Measurements from ENCODE around the gene KDR. TPM values are rescaled to one million over a fixed set of nuclear protein-coding genes. Genes with fewer than 3 reads are reported as not detected.
A peak's percentile ranks its signal among the peaks of the same experiment; 100 is the strongest.

Gene KDR
- total RNA-seq, 3 donors from 2014 or later: 0.05 TPM; not detected in 1

- ATAC-seq: no peak
- H3K36me3 Mint-ChIP-seq (ENCODE audit: insufficient read depth): no peaks in the 10 kb centered on the region
- no peaks in the 10 kb centered on the region for H3K9me3 Mint-ChIP-seq
- DNase-seq: no peak
- H3K4me3 Mint-ChIP-seq: no peak overlapping the region
- peaks cover 23% of the 10 kb centered on the region for H3K27me3 Mint-ChIP-seq (ENCODE audit: low read depth)
- H3K4me1 Mint-ChIP-seq (ENCODE audit: low read depth): peaks cover 2% of the 10 kb centered on the region
These were observed 45.8 kb downstream of the KDR start for GRCh38 chr4:55079451-55080173.

GRCh38 chr4:55078987-55079386, 46.4 kb downstream of the KDR start:
- Mint-ChIP-seq H3K4me1 (ENCODE audit: low read depth) (peaks cover 2% of the 10 kb centered on the region), H3K4me3 (no peak overlapping the region), H3K9me3 (no peaks in the 10 kb centered on the region), H3K36me3 (ENCODE audit: insufficient read depth) (no peaks in the 10 kb centered on the region), H3K27me3 (ENCODE audit: low read depth) (peaks cover 23% of the 10 kb centered on the region)
- DNase-seq: no peak
- ATAC-seq: no peak

GRCh38 chr4:55077577-55077976, 47.8 kb downstream of the KDR start:
- no peak for ATAC-seq
- peaks cover 2% of the 10 kb centered on the region for H3K4me1 Mint-ChIP-seq (ENCODE audit: low read depth)
- DNase-seq: no peak
- H3K27me3 Mint-ChIP-seq (ENCODE audit: low read depth): peaks cover 23% of the 10 kb centered on the region
- no peaks in the 10 kb centered on the region for H3K36me3 Mint-ChIP-seq (ENCODE audit: insufficient read depth)
- no peaks in the 10 kb centered on the region for H3K9me3 Mint-ChIP-seq
- H3K4me3 Mint-ChIP-seq: no peak overlapping the region

- Mint-ChIP-seq H3K4me1 (ENCODE audit: low read depth) (peaks cover 2% of the 10 kb centered on the region), H3K27me3 (ENCODE audit: low read depth) (peaks cover 16% of the 10 kb centered on the region), H3K9me3 (no peaks in the 10 kb centered on the region), H3K36me3 (ENCODE audit: insufficient read depth) (no peaks in the 10 kb centered on the region), H3K4me3 (no peak overlapping the region)
- peak; percentile 51 to 76 for ATAC-seq
- no peak for DNase-seq
These were observed 49.3 kb downstream of the KDR start for GRCh38 chr4:55075823-55076716.

GRCh38 chr4:55075376-55075775, 50.0 kb downstream of the KDR start:
- peaks cover 2% of the 10 kb centered on the region for H3K4me1 Mint-ChIP-seq (ENCODE audit: low read depth)
- ATAC-seq (no peak), DNase-seq (no peak)
- no peak overlapping the region for H3K4me3 Mint-ChIP-seq
- peaks cover 16% of the 10 kb centered on the region for H3K27me3 Mint-ChIP-seq (ENCODE audit: low read depth)
- no peaks in the 10 kb centered on the region for H3K36me3 Mint-ChIP-seq (ENCODE audit: insufficient read depth)
- H3K9me3 Mint-ChIP-seq: no peaks in the 10 kb centered on the region

GRCh38 chr4:55074386-55074785, 51.0 kb downstream of the KDR start:
- DNase-seq (no peak), ATAC-seq (no peak)
- peaks cover 15% of the 10 kb centered on the region for H3K27me3 Mint-ChIP-seq (ENCODE audit: low read depth)
- no peaks in the 10 kb centered on the region for H3K36me3 Mint-ChIP-seq (ENCODE audit: insufficient read depth)
- H3K4me3 Mint-ChIP-seq: no peak overlapping the region
- peaks cover 2% of the 10 kb centered on the region for H3K4me1 Mint-ChIP-seq (ENCODE audit: low read depth)
- H3K9me3 Mint-ChIP-seq: no peaks in the 10 kb centered on the region

GRCh38 chr4:55071951-55072350, 53.4 kb downstream of the KDR start:
- Mint-ChIP-seq H3K9me3 (no peaks in the 10 kb centered on the region), H3K36me3 (ENCODE audit: insufficient read depth) (no peaks in the 10 kb centered on the region), H3K27me3 (ENCODE audit: low read depth) (peaks cover 11% of the 10 kb centered on the region), H3K4me3 (no peak overlapping the region), H3K4me1 (ENCODE audit: low read depth) (peaks cover 2% of the 10 kb centered on the region)
- DNase-seq (no peak), ATAC-seq (no peak)

- Mint-ChIP-seq H3K36me3 (ENCODE audit: insufficient read depth) (no peaks in the 10 kb centered on the region), H3K4me3 (no peak overlapping the region), H3K27me3 (ENCODE audit: low read depth) (peaks cover 2% of the 10 kb centered on the region), H3K9me3 (no peaks in the 10 kb centered on the region), H3K4me1 (ENCODE audit: low read depth) (no peaks in the 10 kb centered on the region)
- DNase-seq: no peak
- ATAC-seq: no peak
These were observed 56.1 kb downstream of the KDR start for GRCh38 chr4:55069248-55069647.

- H3K27me3 Mint-ChIP-seq (ENCODE audit: low read depth): peaks cover 2% of the 10 kb centered on the region
- no peaks in the 10 kb centered on the region for H3K36me3 Mint-ChIP-seq (ENCODE audit: insufficient read depth)
- H3K9me3 Mint-ChIP-seq: no peaks in the 10 kb centered on the region
- no peak overlapping the region for H3K4me3 Mint-ChIP-seq
- no peaks in the 10 kb centered on the region for H3K4me1 Mint-ChIP-seq (ENCODE audit: low read depth)
- DNase-seq: no peak
- no peak for ATAC-seq
These were observed 56.9 kb downstream of the KDR start for GRCh38 chr4:55068522-55068921.

- ATAC-seq (no peak), DNase-seq (no peak)
- H3K9me3 Mint-ChIP-seq: peaks cover 4% of the 10 kb centered on the region
- H3K36me3 Mint-ChIP-seq (ENCODE audit: insufficient read depth): no peaks in the 10 kb centered on the region
- no peaks in the 10 kb centered on the region for H3K4me1 Mint-ChIP-seq (ENCODE audit: low read depth)
- H3K4me3 Mint-ChIP-seq: no peak overlapping the region
- peaks cover 2% of the 10 kb centered on the region for H3K27me3 Mint-ChIP-seq (ENCODE audit: low read depth)
These were observed 59.4 kb downstream of the KDR start for GRCh38 chr4:55066018-55066417.

- H3K36me3 Mint-ChIP-seq (ENCODE audit: insufficient read depth): no peaks in the 10 kb centered on the region
- no peaks in the 10 kb centered on the region for H3K27me3 Mint-ChIP-seq (ENCODE audit: low read depth)
- no peak for ATAC-seq
- no peaks in the 10 kb centered on the region for H3K4me1 Mint-ChIP-seq (ENCODE audit: low read depth)
- no peak overlapping the region for H3K4me3 Mint-ChIP-seq
- peaks cover 11% of the 10 kb centered on the region for H3K9me3 Mint-ChIP-seq
- no peak for DNase-seq
These were observed 69.9 kb downstream of the KDR start for GRCh38 chr4:55055529-55055928.

- ATAC-seq (no peak), DNase-seq (no peak)
- no peak overlapping the region for H3K4me3 Mint-ChIP-seq
- H3K27me3 Mint-ChIP-seq (ENCODE audit: low read depth): no peaks in the 10 kb centered on the region
- no peaks in the 10 kb centered on the region for H3K36me3 Mint-ChIP-seq (ENCODE audit: insufficient read depth)
- H3K4me1 Mint-ChIP-seq (ENCODE audit: low read depth): no peaks in the 10 kb centered on the region
- peaks cover 12% of the 10 kb centered on the region for H3K9me3 Mint-ChIP-seq
These were observed 73.9 kb downstream of the KDR start for GRCh38 chr4:55051532-55051931.

- no peaks in the 10 kb centered on the region for H3K36me3 Mint-ChIP-seq (ENCODE audit: insufficient read depth)
- H3K4me1 Mint-ChIP-seq (ENCODE audit: low read depth): no peaks in the 10 kb centered on the region
- H3K27me3 Mint-ChIP-seq (ENCODE audit: low read depth): no peaks in the 10 kb centered on the region
- ATAC-seq (no peak), DNase-seq (no peak)
- peaks cover 12% of the 10 kb centered on the region for H3K9me3 Mint-ChIP-seq
- H3K4me3 Mint-ChIP-seq: no peak overlapping the region
These were observed 74.9 kb downstream of the KDR start for GRCh38 chr4:55050418-55050950.

GRCh38 chr4:55038176-55038890, 87.1 kb downstream of the KDR start:
- Mint-ChIP-seq H3K36me3 (ENCODE audit: insufficient read depth) (no peaks in the 10 kb centered on the region), H3K27me3 (ENCODE audit: low read depth) (peaks cover 2% of the 10 kb centered on the region), H3K4me3 (no peak overlapping the region), H3K9me3 (peaks cover 3% of the 10 kb centered on the region), H3K4me1 (ENCODE audit: low read depth) (no peaks in the 10 kb centered on the region)
- no peak for ATAC-seq
- no peak for DNase-seq
